Osteocyte (in vitro differentiated cells): Measurements from ENCODE around the gene NAA11. TPM values are rescaled to one million over a fixed set of nuclear protein-coding genes. Genes with fewer than 3 reads are reported as not detected.

Experiments
- DNase-seq: peaks from one replicate; pipeline ENCODE4 v3.0.0; 2021; ENCODE audit warnings: mixed read lengths; ENCODE audit not compliant: unreplicated experiment; ENCODE audit errors: extremely low spot score
- H3K27ac Mint-ChIP-seq: one replicate; pipeline ENCODE4 v1.8.0; 2021; ENCODE audit warnings: mild to moderate bottlenecking, mixed read lengths; ENCODE audit not compliant: unreplicated experiment
- H3K27me3 Mint-ChIP-seq: one replicate; pipeline ENCODE4 v1.8.0; 2021; ENCODE audit warnings: mixed read lengths; ENCODE audit not compliant: unreplicated experiment
- H3K36me3 Mint-ChIP-seq: one replicate; pipeline ENCODE4 v1.8.0; 2021; ENCODE audit warnings: mixed read lengths; ENCODE audit not compliant: unreplicated experiment
- H3K4me1 Mint-ChIP-seq: one replicate; pipeline ENCODE4 v1.8.0; 2021; ENCODE audit warnings: mixed read lengths; ENCODE audit not compliant: unreplicated experiment
- H3K4me3 Mint-ChIP-seq: one replicate; pipeline ENCODE4 v1.8.0; 2021; ENCODE audit warnings: mild to moderate bottlenecking, moderate library complexity, mixed read lengths; ENCODE audit not compliant: unreplicated experiment
- H3K9me3 Mint-ChIP-seq: one replicate; pipeline ENCODE4 v1.8.0; 2021; ENCODE audit warnings: mixed read lengths; ENCODE audit not compliant: unreplicated experiment
- total RNA-seq: library from RNA; stranded (reverse); gene quantifications from 2 replicates; pipeline ENCODE4 v1.2.1, GENCODE V29; 2021
- TF ChIP-seq, protein P1 (sequence below): fragments of 200-600 bp; sonication (generic); IDR thresholded peaks from 2 replicates; pipeline ENCODE4 v1.5.0; 2021; ENCODE audit warnings: antibody characterized with exemption, mild to moderate bottlenecking, moderate library complexity

NAA11 gene
- total RNA-seq, 1 donor from 2014 or later: not detected

DNA sequence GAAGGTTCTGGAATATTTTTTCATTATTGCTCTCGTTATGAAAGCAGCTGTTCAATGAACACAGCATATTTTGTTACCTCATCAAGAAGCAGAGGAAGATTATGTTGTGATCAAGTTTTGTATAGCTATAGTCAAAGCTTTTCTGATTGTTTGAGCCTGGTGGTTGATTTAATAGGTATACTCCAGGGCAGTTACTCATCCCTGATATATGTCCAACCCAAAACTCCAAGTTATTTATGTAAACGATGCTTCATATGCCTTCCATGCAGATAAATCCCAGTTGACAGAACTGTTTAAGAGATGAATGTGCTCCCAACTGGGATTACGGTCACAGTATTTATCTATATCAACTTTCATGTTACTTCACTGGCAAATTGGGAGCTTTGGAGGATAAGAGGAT is 19.1 kb downstream of the NAA11 start:
- H3K36me3 Mint-ChIP-seq: no peaks in the 10 kb centered on the region
- TF ChIP-seq, protein P1, sequence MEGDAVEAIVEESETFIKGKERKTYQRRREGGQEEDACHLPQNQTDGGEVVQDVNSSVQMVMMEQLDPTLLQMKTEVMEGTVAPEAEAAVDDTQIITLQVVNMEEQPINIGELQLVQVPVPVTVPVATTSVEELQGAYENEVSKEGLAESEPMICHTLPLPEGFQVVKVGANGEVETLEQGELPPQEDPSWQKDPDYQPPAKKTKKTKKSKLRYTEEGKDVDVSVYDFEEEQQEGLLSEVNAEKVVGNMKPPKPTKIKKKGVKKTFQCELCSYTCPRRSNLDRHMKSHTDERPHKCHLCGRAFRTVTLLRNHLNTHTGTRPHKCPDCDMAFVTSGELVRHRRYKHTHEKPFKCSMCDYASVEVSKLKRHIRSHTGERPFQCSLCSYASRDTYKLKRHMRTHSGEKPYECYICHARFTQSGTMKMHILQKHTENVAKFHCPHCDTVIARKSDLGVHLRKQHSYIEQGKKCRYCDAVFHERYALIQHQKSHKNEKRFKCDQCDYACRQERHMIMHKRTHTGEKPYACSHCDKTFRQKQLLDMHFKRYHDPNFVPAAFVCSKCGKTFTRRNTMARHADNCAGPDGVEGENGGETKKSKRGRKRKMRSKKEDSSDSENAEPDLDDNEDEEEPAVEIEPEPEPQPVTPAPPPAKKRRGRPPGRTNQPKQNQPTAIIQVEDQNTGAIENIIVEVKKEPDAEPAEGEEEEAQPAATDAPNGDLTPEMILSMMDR: no peak
- no peaks in the 10 kb centered on the region for H3K27me3 Mint-ChIP-seq
- H3K27ac Mint-ChIP-seq: no peak overlapping the region
- DNase-seq: no peak
- H3K9me3 Mint-ChIP-seq: no peaks in the 10 kb centered on the region
- H3K4me1 Mint-ChIP-seq: no peaks in the 10 kb centered on the region
- H3K4me3 Mint-ChIP-seq: no peak overlapping the region

DNA sequence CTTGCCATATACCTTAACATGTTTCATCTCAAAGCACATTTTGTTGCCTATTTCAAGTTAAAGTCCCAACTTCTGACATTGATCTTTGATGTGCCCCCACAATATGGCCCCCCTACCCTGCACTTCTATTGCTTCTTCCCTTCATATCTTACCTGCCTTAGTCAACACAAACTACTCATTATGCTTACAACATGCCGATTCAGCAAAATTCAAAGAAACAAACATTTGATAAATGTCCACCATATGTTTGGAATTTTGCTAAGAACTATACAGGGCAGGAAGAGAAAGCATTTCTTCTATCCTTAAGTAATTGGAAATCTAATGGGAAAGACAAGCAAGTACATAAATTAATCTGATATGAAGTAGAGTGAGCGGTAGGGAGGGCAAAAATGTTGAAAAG is 25.6 kb downstream of the NAA11 start:
- Mint-ChIP-seq H3K4me3 (no peak overlapping the region), H3K27ac (no peak overlapping the region), H3K9me3 (no peaks in the 10 kb centered on the region), H3K36me3 (no peaks in the 10 kb centered on the region), H3K27me3 (no peaks in the 10 kb centered on the region), H3K4me1 (no peaks in the 10 kb centered on the region)
- DNase-seq: no peak
- TF ChIP-seq, protein P1: no peak

DNA sequence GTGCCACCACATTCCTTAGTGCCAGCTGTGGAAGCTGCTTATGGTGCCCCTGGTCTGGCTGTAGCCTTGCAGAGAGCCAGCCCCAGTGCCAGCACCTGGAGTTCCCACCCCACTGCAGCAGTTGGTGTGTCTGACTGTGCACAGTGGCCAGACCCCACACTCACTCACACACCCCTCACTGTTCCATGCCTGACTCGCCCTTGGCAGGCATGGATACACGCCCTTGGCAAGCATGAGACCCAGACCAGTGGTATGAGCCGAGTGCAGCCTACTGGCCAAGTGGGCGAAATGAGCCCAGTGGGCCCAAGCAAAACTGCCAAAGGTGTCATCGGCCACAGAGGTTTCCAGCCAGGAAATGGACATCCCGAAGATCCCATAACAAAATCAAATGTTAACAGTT is 27.4 kb downstream of the NAA11 start:
- Mint-ChIP-seq H3K4me3 (no peak overlapping the region), H3K36me3 (no peaks in the 10 kb centered on the region), H3K4me1 (no peaks in the 10 kb centered on the region), H3K27ac (no peak overlapping the region), H3K27me3 (no peaks in the 10 kb centered on the region), H3K9me3 (no peaks in the 10 kb centered on the region)
- DNase-seq: no peak
- TF ChIP-seq, protein P1: no peak

DNA sequence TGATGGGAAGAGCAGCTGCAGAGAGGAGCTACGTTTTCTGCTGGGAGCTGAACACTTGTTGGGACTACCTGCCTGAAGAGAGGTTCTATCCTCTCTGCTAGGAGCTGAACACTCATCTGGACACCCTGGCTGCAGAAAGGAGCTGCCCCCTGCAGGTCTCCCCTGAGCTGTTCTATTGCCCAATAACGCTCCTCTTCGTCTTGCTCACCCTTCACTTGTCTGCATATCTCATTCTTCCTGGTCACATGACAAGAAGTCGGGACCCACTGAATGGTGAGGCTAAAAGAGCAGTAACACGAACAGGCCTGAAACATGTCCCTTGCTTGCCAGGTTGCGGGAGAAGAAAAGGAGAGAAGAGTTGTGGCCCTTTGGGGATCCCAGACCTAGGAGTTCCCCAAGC is 27.8 kb downstream of the NAA11 start:
- TF ChIP-seq, protein P1: no peak

DNA sequence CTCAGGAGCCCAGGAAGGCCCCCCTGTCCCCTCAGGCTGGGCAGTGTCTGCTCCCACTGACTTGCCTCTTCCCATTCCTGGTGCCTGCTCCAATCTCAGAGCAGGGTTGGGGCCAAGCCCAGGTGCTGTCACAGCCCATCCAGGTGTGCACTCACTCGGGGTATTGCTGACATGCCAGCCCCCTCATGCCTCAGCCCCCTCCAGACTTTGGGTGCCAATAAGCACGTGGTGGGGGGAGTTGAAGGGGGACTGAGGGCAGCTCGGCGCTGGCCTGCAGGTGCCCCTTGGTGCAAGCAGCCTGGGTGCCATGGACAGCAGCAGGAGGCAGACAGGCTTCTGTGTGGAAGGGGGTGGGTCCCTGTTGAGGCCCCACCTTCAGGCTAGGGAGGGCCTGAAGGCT is 28.4 kb downstream of the NAA11 start:
- Mint-ChIP-seq H3K4me3 (no peak overlapping the region), H3K27me3 (no peaks in the 10 kb centered on the region), H3K9me3 (no peaks in the 10 kb centered on the region), H3K36me3 (no peaks in the 10 kb centered on the region), H3K27ac (no peak overlapping the region), H3K4me1 (no peaks in the 10 kb centered on the region)
- DNase-seq: no peak
- TF ChIP-seq, protein P1: no peak

More for the DNA sequence above, 27.8 kb downstream of the NAA11 start:
- Mint-ChIP-seq H3K36me3 (no peaks in the 10 kb centered on the region), H3K27me3 (no peaks in the 10 kb centered on the region), H3K9me3 (no peaks in the 10 kb centered on the region), H3K27ac (no peak overlapping the region), H3K4me1 (no peaks in the 10 kb centered on the region), H3K4me3 (no peak overlapping the region)
- DNase-seq: no peak
